Calu3 (cell line): Measurements from ENCODE around the gene AKT3. TPM values are rescaled to one million over a fixed set of nuclear protein-coding genes. Genes with fewer than 3 reads are reported as not detected.

Experiments used
- Bru-seq: library from RNA; stranded (reverse); fragments of 400-500 nt; gene quantifications from one replicate; lab custom pipeline; 2021; lab: Mats Ljungman, UMichigan
- BruChase-seq, 2 experiments: library from RNA; stranded (reverse); fragments of 400-500 nt; gene quantifications; one replicate each; lab custom pipeline; 2021; lab: Mats Ljungman, UMichigan
- BruUV-seq: library from RNA; stranded (reverse); fragments of 400-500 nt; replicated peaks from 2 replicates; lab custom pipeline; 2021; lab: Mats Ljungman, UMichigan
- CTCF ChIA-PET: fragments of 300-600 bp; sonication (Branson Sonifier 250); formaldehyde crosslinking; loops from one replicate; lab custom pipeline; 2022; ENCODE audit warnings: antibody characterized with exemption; lab: Charles Lee
- DNase-seq: peaks from one replicate; pipeline ENCODE4 v3.0.0; 2022
- H3K27ac Mint-ChIP-seq: one replicate; pipeline ENCODE4 v1.8.0; 2022; ENCODE audit warnings: mixed read lengths; ENCODE audit not compliant: unreplicated experiment
- H3K27me3 Mint-ChIP-seq: one replicate; pipeline ENCODE4 v1.8.0; 2022; ENCODE audit warnings: mixed read lengths; ENCODE audit not compliant: unreplicated experiment
- H3K36me3 Mint-ChIP-seq: one replicate; pipeline ENCODE4 v1.8.0; 2022; ENCODE audit warnings: mild to moderate bottlenecking, moderate library complexity, mixed read lengths; ENCODE audit not compliant: insufficient read depth, unreplicated experiment
- H3K4me1 Mint-ChIP-seq: one replicate; pipeline ENCODE4 v1.8.0; 2022; ENCODE audit warnings: mild to moderate bottlenecking, low read depth, mixed read lengths; ENCODE audit not compliant: unreplicated experiment
- H3K4me3 Mint-ChIP-seq: one replicate; pipeline ENCODE4 v1.8.0; 2022; ENCODE audit warnings: mild to moderate bottlenecking, low read depth, moderate library complexity, mixed read lengths; ENCODE audit not compliant: unreplicated experiment
- H3K9me3 Mint-ChIP-seq: one replicate; pipeline ENCODE4 v1.8.0; 2022; ENCODE audit warnings: low read depth, mixed read lengths; ENCODE audit not compliant: unreplicated experiment
- intact Hi-C: fragments of 100-400 bp; cut with micrococcal nuclease; formaldehyde crosslinking; loops from one replicate; pipeline ENCODE4 v1.10.0; 2022; ENCODE audit not compliant: unreplicated experiment
- long read RNA-seq: library from polyadenylated mRNA; stranded (forward); transcript quantifications from one replicate; pipeline ENCODE4 v2.0.0, GENCODE V29; 2022
- total RNA-seq: library from RNA; stranded (reverse); gene quantifications from 2 replicates; pipeline ENCODE4 v1.2.3, GENCODE V29; 2022
- TF ChIP-seq, protein P1 (sequence below): fragments of 200-600 bp; IDR thresholded peaks from one replicate; pipeline ENCODE4 v1.8.0; 2022; ENCODE audit warnings: antibody characterized with exemption; ENCODE audit not compliant: unreplicated experiment

Gene AKT3
- total RNA-seq (55.2 and 81.2 TPM in 2 replicates), Bru-seq, nascent RNA (percentile 83 among the genes with signal in this experiment), BruChase-seq, experiment 1, labeled RNA remaining after a 6-hour chase (percentile 82 among the genes with signal in this experiment), BruChase-seq, experiment 2, labeled RNA remaining after a 2-hour chase (percentile 84 among the genes with signal in this experiment)
- long read RNA-seq, partial matches to known transcripts, result 0 of 9 reads
- long read RNA-seq, other reads (novel, unspliced or antisense), result 9 of 9 reads

DNA sequence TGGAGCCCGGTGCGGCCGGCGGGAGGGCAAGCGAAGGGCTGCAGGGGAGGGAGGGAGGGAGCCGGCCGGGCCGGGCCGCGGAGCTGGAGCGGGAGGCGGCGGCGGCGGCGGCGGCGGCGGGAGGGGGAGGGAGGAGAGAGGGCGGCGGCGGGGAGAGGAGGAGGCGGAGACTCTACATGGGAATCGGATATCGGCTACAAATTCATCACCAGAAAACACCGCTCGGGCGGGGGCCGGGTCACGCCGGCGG, at the start of gene AKT3:
AKT3 (minus strand) TSS at position 42 of the 250 bp plus-strand sequence. CDS start 7,073 bp downstream, outside the sequence.
- Mint-ChIP-seq H3K4me3 (peak within 1 kb of the TSS; percentile 96), H3K36me3 (peaks cover 27% of the 10 kb centered on the region), H3K27me3 (no peaks in the 10 kb centered on the region), H3K4me1 (peaks cover 24% of the 10 kb centered on the region), H3K27ac (peak within 1 kb of the TSS; percentile 86), H3K9me3 (no peaks in the 10 kb centered on the region)
- TF ChIP-seq, protein P1, sequence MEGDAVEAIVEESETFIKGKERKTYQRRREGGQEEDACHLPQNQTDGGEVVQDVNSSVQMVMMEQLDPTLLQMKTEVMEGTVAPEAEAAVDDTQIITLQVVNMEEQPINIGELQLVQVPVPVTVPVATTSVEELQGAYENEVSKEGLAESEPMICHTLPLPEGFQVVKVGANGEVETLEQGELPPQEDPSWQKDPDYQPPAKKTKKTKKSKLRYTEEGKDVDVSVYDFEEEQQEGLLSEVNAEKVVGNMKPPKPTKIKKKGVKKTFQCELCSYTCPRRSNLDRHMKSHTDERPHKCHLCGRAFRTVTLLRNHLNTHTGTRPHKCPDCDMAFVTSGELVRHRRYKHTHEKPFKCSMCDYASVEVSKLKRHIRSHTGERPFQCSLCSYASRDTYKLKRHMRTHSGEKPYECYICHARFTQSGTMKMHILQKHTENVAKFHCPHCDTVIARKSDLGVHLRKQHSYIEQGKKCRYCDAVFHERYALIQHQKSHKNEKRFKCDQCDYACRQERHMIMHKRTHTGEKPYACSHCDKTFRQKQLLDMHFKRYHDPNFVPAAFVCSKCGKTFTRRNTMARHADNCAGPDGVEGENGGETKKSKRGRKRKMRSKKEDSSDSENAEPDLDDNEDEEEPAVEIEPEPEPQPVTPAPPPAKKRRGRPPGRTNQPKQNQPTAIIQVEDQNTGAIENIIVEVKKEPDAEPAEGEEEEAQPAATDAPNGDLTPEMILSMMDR, result no peak
- CTCF ChIA-PET, result interaction anchor here (0.6 to 1.0 kb wide), 2 partner anchors 48 to 120 kb away, joined by 3 to 5 read pairs; no protein-coding TSS in a partner anchor
- DNase-seq, result peak; percentile 89
- BruUV-seq, result no TSS peak
- intact Hi-C loops, result loop anchor here (5.0 kb wide), 1 partner anchor 77 kb away; no protein-coding TSS in a partner anchor

DNA sequence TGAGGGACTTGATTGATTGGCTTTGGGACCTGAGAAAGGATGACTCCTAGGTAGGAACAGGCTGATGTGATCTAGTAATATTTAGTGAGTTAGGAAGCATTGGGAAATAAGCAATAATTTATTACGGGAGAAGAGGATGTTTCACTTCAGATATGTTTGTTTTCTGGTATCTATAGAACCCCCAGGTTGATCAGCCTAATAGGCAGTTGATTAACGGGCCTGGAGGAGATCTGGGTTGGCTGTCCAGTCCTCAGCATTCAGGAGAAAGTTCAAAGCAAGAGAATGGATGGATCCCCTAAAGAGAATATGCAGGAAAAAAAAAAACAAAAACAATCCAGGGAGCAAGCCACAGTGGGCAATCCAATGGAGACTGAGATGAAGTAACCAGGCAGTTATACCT, 48.2 kb upstream of the AKT3 start:
- CTCF ChIA-PET, result no interaction called here
- H3K36me3 Mint-ChIP-seq, result no peaks in the 10 kb centered on the region

DNA sequence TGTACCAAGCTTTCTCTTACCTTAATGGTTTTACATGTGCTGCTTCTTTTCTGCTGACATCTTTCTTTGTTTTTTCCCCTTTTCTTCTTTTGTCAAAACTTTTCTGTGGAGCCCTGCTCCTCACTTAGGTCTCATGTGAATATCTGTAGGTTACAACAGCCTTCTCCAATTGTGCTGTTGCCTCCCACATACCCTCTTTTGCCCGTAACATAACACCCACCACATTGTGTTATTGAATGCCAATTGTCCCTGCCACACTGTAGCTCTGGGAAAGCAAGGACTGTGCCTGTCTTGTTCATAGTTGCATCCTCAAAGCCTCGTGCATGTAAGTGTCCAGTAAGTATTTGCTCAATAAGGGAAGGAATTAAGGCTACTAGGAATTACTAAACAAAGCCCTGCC, 46.3 kb upstream of the AKT3 start:
- no TSS peak for BruUV-seq
- H3K36me3 Mint-ChIP-seq, result no peaks in the 10 kb centered on the region

More for the DNA sequence above, 48.2 kb upstream of the AKT3 start:
- no peak for DNase-seq
- Mint-ChIP-seq H3K9me3 (no peaks in the 10 kb centered on the region), H3K27me3 (peaks cover 12% of the 10 kb centered on the region), H3K4me1 (no peaks in the 10 kb centered on the region), H3K27ac (no peak overlapping the region), H3K4me3 (no peak overlapping the region)
- intact Hi-C loops, result no loop called here
- TF ChIP-seq, protein P1, result no peak
- BruUV-seq, result no TSS peak

DNA sequence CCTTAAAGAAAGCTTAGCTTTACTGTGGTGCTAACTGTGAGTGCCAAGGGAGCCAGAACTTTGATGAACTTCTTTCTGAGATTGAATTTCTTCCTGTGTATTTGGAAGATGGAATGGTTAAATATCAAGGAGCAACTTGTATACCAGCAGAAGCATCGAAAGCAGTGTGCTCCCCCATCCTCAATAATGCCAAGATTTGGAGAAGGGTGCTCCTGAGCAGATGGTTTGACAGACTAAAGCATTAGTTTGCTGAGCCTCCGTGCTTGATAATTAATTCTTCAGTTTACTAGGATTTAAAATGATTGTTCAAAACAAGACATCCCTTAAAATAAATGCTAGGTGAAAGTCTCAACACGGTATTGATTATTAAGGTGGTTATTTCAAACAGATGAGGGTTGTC, 42.4 kb upstream of the AKT3 start:
- CTCF ChIA-PET, result interaction anchor here (0.7 kb wide), 1 partner anchor 1370 kb away, joined by 5 read pairs; no protein-coding TSS in a partner anchor
- Mint-ChIP-seq H3K4me3 (no peak overlapping the region), H3K27ac (no peak overlapping the region), H3K27me3 (peaks cover 11% of the 10 kb centered on the region), H3K36me3 (no peaks in the 10 kb centered on the region), H3K4me1 (no peaks in the 10 kb centered on the region), H3K9me3 (no peaks in the 10 kb centered on the region)
- intact Hi-C loops, result no loop called here
- DNase-seq, result no peak
- BruUV-seq, result no TSS peak
- TF ChIP-seq, protein P1, result no peak

More for the DNA sequence above, 46.3 kb upstream of the AKT3 start:
- Mint-ChIP-seq H3K4me3 (no peak overlapping the region), H3K27me3 (peaks cover 12% of the 10 kb centered on the region), H3K27ac (no peak overlapping the region), H3K9me3 (no peaks in the 10 kb centered on the region), H3K4me1 (no peaks in the 10 kb centered on the region)
- intact Hi-C loops, result no loop called here
- TF ChIP-seq, protein P1, result no peak
- CTCF ChIA-PET, result no interaction called here
- no peak for DNase-seq
